Uterus (tissue), 4 donors: Measurements from ENCODE around the gene TPRG1. TPM values are rescaled to one million over a fixed set of nuclear protein-coding genes. Genes with fewer than 3 reads are reported as not detected.
A peak's percentile ranks its signal among the peaks of the same experiment; 100 is the strongest.

ENCODE experiments used
- DNase-seq, 2 donors: peaks; one replicate each; pipeline ENCODE4 v3.0.0-alpha.2; 2019 to 2020
- H3K27ac ChIP-seq, 2 donors: fragments of 200-600 bp; sonication (generic); 1 replicate in 1 of 2; 2 replicates in 1 of 2; pipeline ENCODE4 v1.5.1; 2016 to 2018
- H3K27me3 ChIP-seq, 2 donors: fragments of 200-600 bp; sonication (generic); one replicate each; pipeline ENCODE4 v1.5.1; 2018 to 2019; ENCODE audit warnings: control low read depth in 1 of 2
- H3K36me3 ChIP-seq, 2 donors: fragments of 200-600 bp; sonication (generic); one replicate each; pipeline ENCODE4 v1.5.1; 2019; ENCODE audit warnings: control low read depth in 1 of 2
- H3K4me1 ChIP-seq, 2 donors: fragments of 200-600 bp; sonication (generic); one replicate each; pipeline ENCODE4 v1.5.1; 2018 to 2019; ENCODE audit warnings: control low read depth in 1 of 2
- H3K4me3 ChIP-seq, 2 donors: fragments of 200-600 bp; sonication (generic); 1 replicate in 1 of 2; 2 replicates in 1 of 2; pipeline ENCODE4 v1.5.1; 2018 to 2019; ENCODE audit warnings: mild to moderate bottlenecking in 1 of 2
- H3K9me3 ChIP-seq, 2 donors: fragments of 200-600 bp; sonication (generic); one replicate each; pipeline ENCODE4 v1.5.1; 2019; ENCODE audit warnings: control low read depth in 1 of 2
- CTCF ChIP-seq, 4 experiments: fragments of 200-600 bp in 2 of 4; fragments of 450-650 bp in 2 of 4; sonication (generic) in 2 of 4; IDR thresholded peaks; one replicate each; pipeline ENCODE4 v1.5.1; 2016 to 2019; ENCODE audit warnings: antibody characterized with exemption in 4 of 4, mild to moderate bottlenecking in 2 of 4, moderate library complexity in 1 of 4
- POLR2A ChIP-seq, 2 donors: fragments of 450-650 bp; IDR thresholded peaks; one replicate each; pipeline ENCODE4 v1.6.1; 2016; ENCODE audit warnings: antibody characterized with exemption in 2 of 2, mild to moderate bottlenecking in 1 of 2, moderate library complexity in 1 of 2
- intact Hi-C: fragments of 100-400 bp; cut with DNase I; formaldehyde crosslinking; loops from one replicate; pipeline ENCODE4 v1.15.1; 2023; ENCODE audit warnings: low total_unique reads
- total RNA-seq, 4 donors: library from RNA; depleted of rRNA in 3 of 4; stranded (reverse); fragments of >200 nt in 3 of 4; gene quantifications; one replicate each; pipeline versions ENCODE4 v1.1.0 to v1.2.4, GENCODE V29; 2014 to 2023
- donor health status: DM: yes; HTN: yes; CAD: no.

TPRG1 gene
- total RNA-seq, 4 donors from 2014 or later = 7.7 to 29.4 (median 8.3) TPM

GRCh38 chr3:189339996-189340395 lies 168.2 kb downstream of the TPRG1 start:
- Histone ChIP-seq H3K36me3 (no peaks in the 10 kb centered on the region), H3K27ac (no peak overlapping the region), H3K4me1 (no peaks in the 10 kb centered on the region), H3K27me3 (no peaks in the 10 kb centered on the region), H3K9me3 (no peaks in the 10 kb centered on the region), H3K4me3 (no peak overlapping the region)
- intact Hi-C loops = no loop called here
- DNase-seq = no peak
- no peak for TF ChIP-seq CTCF (IDR thresholded peaks at IDR 0.05)
- no peak for TF ChIP-seq POLR2A (IDR thresholded peaks at IDR 0.05)

GRCh38 chr3:189340680-189341460 lies 169.1 kb downstream of the TPRG1 start:
- Histone ChIP-seq H3K36me3 (no peaks in the 10 kb centered on the region), H3K9me3 (no peaks in the 10 kb centered on the region), H3K27ac (no peak overlapping the region), H3K27me3 (no peaks in the 10 kb centered on the region), H3K4me3 (no peak overlapping the region), H3K4me1 (no peaks in the 10 kb centered on the region)
- TF ChIP-seq CTCF (IDR thresholded peaks at IDR 0.05) = peak in 1 of 4 experiments; percentile 11
- no peak for TF ChIP-seq POLR2A (IDR thresholded peaks at IDR 0.05)
- no peak for DNase-seq
- intact Hi-C loops = no loop called here

GRCh38 chr3:189342811-189343210 lies 171.0 kb downstream of the TPRG1 start:
- Histone ChIP-seq H3K36me3 (no peaks in the 10 kb centered on the region), H3K4me3 (no peak overlapping the region), H3K9me3 (no peaks in the 10 kb centered on the region), H3K27me3 (no peaks in the 10 kb centered on the region), H3K27ac (no peak overlapping the region), H3K4me1 (no peaks in the 10 kb centered on the region)
- DNase-seq = no peak
- TF ChIP-seq CTCF (IDR thresholded peaks at IDR 0.05) = no peak
- TF ChIP-seq POLR2A (IDR thresholded peaks at IDR 0.05) = no peak
- intact Hi-C loops = no loop called here

GRCh38 chr3:189344996-189345395 lies 173.2 kb downstream of the TPRG1 start:
- Histone ChIP-seq H3K27ac (no peak overlapping the region), H3K27me3 (no peaks in the 10 kb centered on the region), H3K4me1 (no peaks in the 10 kb centered on the region), H3K36me3 (no peaks in the 10 kb centered on the region), H3K9me3 (no peaks in the 10 kb centered on the region), H3K4me3 (no peak overlapping the region)
- TF ChIP-seq CTCF (IDR thresholded peaks at IDR 0.05) (no peak), POLR2A (IDR thresholded peaks at IDR 0.05) (no peak)
- intact Hi-C loops = no loop called here
- DNase-seq = no peak

GRCh38 chr3:189349772-189350171 lies 178.0 kb downstream of the TPRG1 start:
- TF ChIP-seq CTCF (IDR thresholded peaks at IDR 0.05) (no peak), POLR2A (IDR thresholded peaks at IDR 0.05) (no peak)
- Histone ChIP-seq H3K36me3 (no peaks in the 10 kb centered on the region), H3K27me3 (no peaks in the 10 kb centered on the region), H3K4me1 (no peaks in the 10 kb centered on the region), H3K9me3 (no peaks in the 10 kb centered on the region), H3K4me3 (no peak overlapping the region), H3K27ac (no peak overlapping the region)
- intact Hi-C loops = no loop called here
- DNase-seq = no peak
